Lung (tissue), 12 donors: ENCODE results near the gene FBXL17. TPM values are rescaled to one million over a fixed set of nuclear protein-coding genes. Genes with fewer than 3 reads are reported as not detected.
A peak's percentile ranks its signal among the peaks of the same experiment; 100 is the strongest.

Source experiments
- ATAC-seq: fragments of 200-7000 bp; cut with Tn5 transposase; one replicate; pipeline ENCODE4 v1.9.1; 2020; ENCODE audit warnings: moderate number of reproducible peaks; ENCODE audit not compliant: insufficient read depth, low FRiP score
- DNase-seq, 3 donors: peaks; one replicate each; pipeline ENCODE4 v3.0.0-alpha.2; 2013 to 2017
- H3K27ac ChIP-seq, 2 donors: one replicate each; pipeline ENCODE4 v1.5.1; 2013; ENCODE audit warnings: mild to moderate bottlenecking in 2 of 2, moderate library complexity in 2 of 2, control low read depth in 1 of 2, inconsistent platforms in 1 of 2, low read depth in 1 of 2, low read length in 1 of 2
- H3K27me3 ChIP-seq, 3 donors: one replicate each; pipeline ENCODE4 v1.5.1; 2013; ENCODE audit warnings: low read length in 2 of 3; ENCODE audit not compliant: control insufficient read depth in 3 of 3, insufficient read depth in 3 of 3
- H3K36me3 ChIP-seq, 4 donors: one replicate each; pipeline ENCODE4 v1.5.1; 2013; ENCODE audit warnings: low read length in 4 of 4, mild to moderate bottlenecking in 1 of 4, moderate library complexity in 1 of 4; ENCODE audit not compliant: control insufficient read depth in 4 of 4, insufficient read depth in 4 of 4
- H3K4me1 ChIP-seq, 5 donors: one replicate each; pipeline ENCODE4 v1.5.1; 2013; ENCODE audit warnings: low read length in 5 of 5, mild to moderate bottlenecking in 2 of 5, moderate library complexity in 1 of 5; ENCODE audit not compliant: control insufficient read depth in 5 of 5, insufficient read depth in 5 of 5
- H3K4me3 ChIP-seq: one replicate; pipeline ENCODE4 v1.5.1; 2013; ENCODE audit warnings: mild to moderate bottlenecking, control low read depth, moderate library complexity
- H3K9ac ChIP-seq, 2 donors: one replicate each; pipeline ENCODE4 v1.5.1; 2013; ENCODE audit warnings: low read length in 2 of 2, control low read depth in 1 of 2; ENCODE audit not compliant: insufficient read depth in 1 of 2
- H3K9me3 ChIP-seq, 4 donors: one replicate each; pipeline ENCODE4 v1.5.1; 2013; ENCODE audit warnings: low read length in 3 of 4, mild to moderate bottlenecking in 1 of 4, moderate library complexity in 1 of 4; ENCODE audit not compliant: control insufficient read depth in 4 of 4, insufficient read depth in 3 of 4
- WGBS, 2 donors: extraction: QIAGEN DNeasy Blood & Tissue Kit; methylation state at CpG; one replicate each; pipeline ENCODE4 v1.1.7; 2013; 5-methylcytosine and 5-hydroxymethylcytosine counted together
- polyA plus RNA-seq, 2 donors: library from polyadenylated mRNA; stranded (reverse); fragments of 200-250 nt; gene quantifications; one replicate each; pipeline ENCODE4 v1.2.1, GENCODE V29; 2013
- total RNA-seq, 2 donors: library from RNA; depleted of rRNA in 1 of 2; stranded (reverse); fragments of >200 nt in 1 of 2; gene quantifications; one replicate each; pipeline ENCODE4 v1.2.1, GENCODE V29; 2014 to 2021
- TF ChIP-seq, protein P1 (sequence below): IDR thresholded peaks from 2 replicates; pipeline ENCODE4 v1.5.1; 2012; ENCODE audit warnings: mild to moderate bottlenecking; ENCODE audit errors: control extremely low read depth, extremely low read depth
- donor health status: control.
- donor health status: control.
- donor health status: Bipolar disorder and iron deficiency.
- donor health status: healthy.
- donor health status: DM: yes; HTN: yes; CAD: no.

The FBXL17 gene
- total and polyA plus RNA-seq, 4 donors = 4.0 to 23.9 (median 13.6) TPM

DNA sequence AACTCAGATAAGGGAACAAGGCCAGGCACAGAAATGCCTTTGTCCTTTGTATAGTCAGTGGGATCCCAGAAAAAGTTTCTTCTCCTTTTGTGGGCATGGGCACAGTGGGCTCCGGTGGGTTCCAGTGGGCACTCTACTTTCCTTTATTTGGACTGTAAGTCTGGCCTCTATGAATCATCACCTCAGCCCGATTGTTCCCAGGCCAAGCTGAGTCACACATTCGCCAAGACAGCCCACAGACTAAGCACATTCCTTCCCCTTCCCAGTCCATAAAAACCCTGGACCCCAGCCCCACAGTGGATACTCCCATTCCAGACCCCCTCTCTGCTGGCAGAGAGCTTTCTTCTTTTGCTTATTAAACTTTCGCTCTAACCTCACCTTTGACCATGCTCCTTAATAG lies 165.0 kb downstream of the FBXL17 start:
- Histone ChIP-seq H3K4me1 (peaks cover 0 to 3% (median 0%) of the 10 kb centered on the region in 5 donors), H3K9me3 (peaks cover 0 to 4% (median 0%) of the 10 kb centered on the region in 4 donors), H3K9ac (no peak overlapping the region), H3K27me3 (no peaks in the 10 kb centered on the region), H3K4me3 (no peak overlapping the region), H3K27ac (no peak overlapping the region), H3K36me3 (peaks cover 0 to 2% (median 0%) of the 10 kb centered on the region in 4 donors)
- 88 to 94% methylated on average over 4 of the region's 4 CpGs for WGBS, 2 donors
- no peak for DNase-seq
- ATAC-seq = no peak
- TF ChIP-seq, protein P1, sequence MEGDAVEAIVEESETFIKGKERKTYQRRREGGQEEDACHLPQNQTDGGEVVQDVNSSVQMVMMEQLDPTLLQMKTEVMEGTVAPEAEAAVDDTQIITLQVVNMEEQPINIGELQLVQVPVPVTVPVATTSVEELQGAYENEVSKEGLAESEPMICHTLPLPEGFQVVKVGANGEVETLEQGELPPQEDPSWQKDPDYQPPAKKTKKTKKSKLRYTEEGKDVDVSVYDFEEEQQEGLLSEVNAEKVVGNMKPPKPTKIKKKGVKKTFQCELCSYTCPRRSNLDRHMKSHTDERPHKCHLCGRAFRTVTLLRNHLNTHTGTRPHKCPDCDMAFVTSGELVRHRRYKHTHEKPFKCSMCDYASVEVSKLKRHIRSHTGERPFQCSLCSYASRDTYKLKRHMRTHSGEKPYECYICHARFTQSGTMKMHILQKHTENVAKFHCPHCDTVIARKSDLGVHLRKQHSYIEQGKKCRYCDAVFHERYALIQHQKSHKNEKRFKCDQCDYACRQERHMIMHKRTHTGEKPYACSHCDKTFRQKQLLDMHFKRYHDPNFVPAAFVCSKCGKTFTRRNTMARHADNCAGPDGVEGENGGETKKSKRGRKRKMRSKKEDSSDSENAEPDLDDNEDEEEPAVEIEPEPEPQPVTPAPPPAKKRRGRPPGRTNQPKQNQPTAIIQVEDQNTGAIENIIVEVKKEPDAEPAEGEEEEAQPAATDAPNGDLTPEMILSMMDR = no peak

GRCh38 chr5:108214857-108215256 lies 167.0 kb downstream of the FBXL17 start:
- no peak overlapping the region for H3K9ac ChIP-seq
- H3K4me3 ChIP-seq = no peak overlapping the region
- no peak for DNase-seq
- TF ChIP-seq, protein P1 = no peak
- H3K36me3 ChIP-seq = peaks cover 0 to 2% (median 0%) of the 10 kb centered on the region in 4 donors
- no peak overlapping the region for H3K27ac ChIP-seq
- no peaks in the 10 kb centered on the region for H3K27me3 ChIP-seq
- H3K4me1 ChIP-seq = peaks cover 0 to 1% (median 0%) of the 10 kb centered on the region in 5 donors
- no peak for ATAC-seq
- H3K9me3 ChIP-seq = peaks cover 0 to 4% (median 0%) of the 10 kb centered on the region in 4 donors

GRCh38 chr5:108212775-108213346 lies 169.0 kb downstream of the FBXL17 start:
- DNase-seq (peak in 1 of 3 donors; percentile 26), ATAC-seq (no peak)
- Histone ChIP-seq H3K27me3 (no peaks in the 10 kb centered on the region), H3K4me1 (peaks cover 0 to 1% (median 0%) of the 10 kb centered on the region in 5 donors), H3K27ac (no peak overlapping the region), H3K9ac (no peak overlapping the region), H3K36me3 (peaks cover 0 to 2% (median 0%) of the 10 kb centered on the region in 4 donors), H3K4me3 (no peak overlapping the region), H3K9me3 (peaks cover 0 to 4% (median 0%) of the 10 kb centered on the region in 4 donors)
- WGBS, 2 donors = 76 to 87% methylated on average over 3 of the region's 3 CpGs
- TF ChIP-seq, protein P1 = no peak

DNA sequence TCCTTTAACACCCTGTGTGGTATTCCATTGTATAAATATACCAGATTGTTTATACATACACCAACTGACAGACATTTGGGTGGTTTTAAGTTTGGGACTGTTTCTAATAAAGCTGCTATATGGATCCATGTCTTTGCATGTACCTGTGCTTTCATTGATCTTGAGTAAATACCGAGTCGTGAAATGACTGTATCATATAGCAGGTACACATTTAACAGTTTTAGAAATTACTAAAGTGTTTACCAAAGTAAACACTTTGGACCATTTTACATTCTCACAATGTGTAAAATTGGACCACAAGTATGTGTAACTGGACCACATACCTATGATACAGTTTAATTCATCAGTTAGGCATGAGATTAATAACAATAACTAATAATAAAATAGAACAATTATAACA lies 175.2 kb downstream of the FBXL17 start:
- Histone ChIP-seq H3K36me3 (no peaks in the 10 kb centered on the region), H3K27me3 (no peaks in the 10 kb centered on the region), H3K4me1 (no peaks in the 10 kb centered on the region), H3K4me3 (no peak overlapping the region), H3K9ac (no peak overlapping the region), H3K9me3 (no peaks in the 10 kb centered on the region), H3K27ac (no peak overlapping the region)
- DNase-seq (no peak), ATAC-seq (no peak)
- TF ChIP-seq, protein P1 = no peak
- 88 to 96% methylated on average over 2 of the region's 2 CpGs for WGBS, 2 donors
